NCI-H2029 treated with DMSO at 0.1 percent for 48 hours (cell line): ENCODE results near the gene LILRB2.
"Not testable (repeated sequence)": the region's sequence is repeated elsewhere in the genome, so short reads cannot be mapped to it uniquely, and the experiment has no call there.

Experiments used
- DNase-seq: peaks from one replicate; lab custom pipeline; 2025; lab: John Stamatoyannopoulos, UW

Gene LILRB2

DNA sequence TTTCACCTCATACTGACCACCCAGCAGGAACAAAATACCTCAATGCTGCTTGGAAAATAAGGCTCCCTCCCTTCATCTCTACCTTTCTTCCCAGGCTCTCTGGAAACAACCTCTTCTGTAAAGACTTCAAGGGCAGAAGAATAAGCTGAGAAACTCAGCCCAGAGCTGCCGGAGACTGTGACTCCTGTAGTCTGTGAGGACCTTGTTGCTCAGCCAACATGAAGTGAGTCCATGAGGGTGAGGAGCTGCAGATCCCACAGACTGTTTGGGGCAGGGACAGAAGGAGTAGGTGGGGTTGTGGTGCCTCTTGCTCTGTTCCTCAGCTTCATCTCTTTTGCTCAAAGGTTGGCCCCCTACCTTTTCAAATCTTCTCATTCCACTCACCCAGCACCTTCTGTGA lies 24.2 kb upstream of the LILRB2 start:
- no peak for DNase-seq

DNA sequence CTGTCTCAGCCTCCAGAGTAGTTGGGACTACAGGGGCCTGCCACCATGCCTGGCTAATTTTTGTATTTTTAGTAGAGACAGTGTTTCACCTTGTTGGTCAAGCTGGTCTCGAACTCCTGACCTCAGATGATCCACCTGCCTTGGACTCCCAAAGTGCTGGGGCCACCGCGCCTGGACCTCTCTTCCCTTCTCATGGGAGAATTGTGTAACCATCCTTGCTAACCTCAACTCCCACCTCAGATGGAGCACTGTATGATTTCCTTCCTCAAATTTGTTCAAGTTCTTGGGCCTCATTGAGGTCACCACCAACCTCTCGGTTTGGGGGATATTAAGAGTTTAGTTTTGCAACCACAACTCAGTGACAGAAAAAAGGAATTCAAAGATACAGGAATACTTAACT lies 21.3 kb upstream of the LILRB2 start:
- DNase-seq = no peak

DNA sequence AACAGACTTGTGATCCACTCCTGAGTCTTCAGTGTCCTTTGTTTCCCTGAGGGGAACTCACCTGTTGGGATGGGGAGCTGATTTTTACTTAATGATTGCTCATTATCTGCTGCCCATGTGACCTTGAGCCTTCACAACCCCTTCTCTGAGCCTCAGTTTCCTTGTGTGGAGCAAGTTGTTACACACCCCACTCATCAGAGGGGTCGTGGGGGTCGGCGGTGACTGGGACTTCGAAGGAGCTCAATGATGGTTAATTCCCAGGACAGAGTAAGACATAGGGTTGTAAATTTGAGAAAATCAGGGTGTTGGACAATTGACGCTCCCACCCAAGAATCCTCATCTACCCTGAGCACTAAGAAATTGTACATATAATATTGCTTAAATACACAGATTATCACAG lies 18.6 kb upstream of the LILRB2 start:
- no peak for DNase-seq

DNA sequence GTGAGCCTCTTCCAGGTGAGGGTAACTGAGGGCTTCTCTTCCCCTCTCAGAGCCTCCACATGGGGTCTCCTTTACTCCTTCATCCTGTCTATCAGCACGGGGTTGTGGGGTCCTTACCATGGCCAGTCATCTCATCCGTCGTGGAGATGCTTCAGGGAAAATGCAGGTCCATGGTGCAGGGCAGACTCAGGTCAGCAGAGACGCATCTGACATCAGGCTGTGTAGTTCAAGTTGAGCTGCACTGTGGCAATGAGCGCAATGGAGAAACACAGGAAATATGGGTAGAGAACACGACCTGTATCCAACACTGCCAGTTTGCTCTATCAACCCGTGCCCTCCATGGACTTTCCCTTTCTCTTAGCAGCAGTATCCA lies 18.2 kb upstream of the LILRB2 start:
- DNase-seq = no peak

DNA sequence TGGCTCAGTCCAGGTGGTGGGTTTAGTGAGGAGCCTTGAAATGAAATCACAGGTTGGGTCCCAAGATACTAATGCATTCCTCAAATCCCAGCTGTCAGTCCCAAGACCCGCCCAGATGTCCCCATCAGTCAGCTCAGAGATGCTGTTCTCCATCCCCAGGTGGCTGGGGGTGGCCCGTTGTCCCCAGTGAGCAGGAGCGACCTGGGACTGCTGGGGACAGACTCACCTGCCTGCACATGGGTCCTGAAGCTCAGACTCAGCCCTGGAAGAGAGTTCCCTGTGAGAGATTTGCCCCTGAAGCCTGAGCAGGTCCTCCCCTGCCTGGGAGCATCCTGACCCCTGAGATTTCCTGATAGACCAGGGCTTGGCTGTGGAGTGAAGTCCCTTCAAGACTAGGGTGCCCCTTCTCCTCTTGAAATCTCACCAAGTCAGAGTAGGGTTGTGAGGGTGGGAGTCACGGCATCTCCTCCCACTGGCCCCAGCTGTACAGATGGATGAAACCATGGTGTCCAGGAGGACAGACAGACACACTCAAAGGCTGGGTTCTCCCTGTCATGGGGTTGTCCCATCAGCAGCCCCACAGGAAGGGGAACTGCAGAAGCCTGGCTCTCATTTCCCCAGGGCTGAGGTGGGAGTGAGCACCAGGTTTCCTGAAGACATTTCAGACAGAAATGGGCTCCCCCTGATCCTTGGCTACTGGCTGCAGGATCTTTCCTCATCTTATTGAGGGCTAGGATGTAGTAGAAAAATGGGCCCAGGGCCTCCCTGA lies 17.6 kb upstream of the LILRB2 start:
- no peak for DNase-seq

DNA sequence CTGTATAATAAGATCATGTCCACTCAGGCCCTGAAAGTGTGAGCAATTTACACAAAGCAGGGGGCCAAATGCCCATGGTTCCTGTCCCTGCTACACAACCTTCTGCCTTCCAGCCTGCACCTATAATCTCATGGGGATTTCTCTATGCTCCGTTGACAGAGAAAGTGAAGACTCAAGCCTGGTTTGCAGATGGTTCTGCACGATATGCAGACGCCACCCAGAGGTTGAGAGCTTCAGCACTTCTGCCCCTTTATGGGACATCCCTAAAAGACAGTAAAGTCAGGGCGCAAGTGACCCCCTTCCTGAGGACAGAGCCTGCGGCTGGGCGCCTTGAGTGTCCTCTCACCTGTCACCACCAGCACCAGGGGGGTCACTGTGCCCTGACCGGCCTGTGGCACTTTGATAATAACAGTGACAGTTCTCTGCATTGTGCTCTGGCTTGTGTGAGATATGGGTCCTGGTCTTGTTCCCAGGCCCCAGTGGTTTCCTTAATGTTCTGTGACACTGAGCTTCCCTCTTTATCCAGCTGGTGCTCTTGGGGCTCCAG lies 16.9 kb upstream of the LILRB2 start:
- DNase-seq = no peak

DNA sequence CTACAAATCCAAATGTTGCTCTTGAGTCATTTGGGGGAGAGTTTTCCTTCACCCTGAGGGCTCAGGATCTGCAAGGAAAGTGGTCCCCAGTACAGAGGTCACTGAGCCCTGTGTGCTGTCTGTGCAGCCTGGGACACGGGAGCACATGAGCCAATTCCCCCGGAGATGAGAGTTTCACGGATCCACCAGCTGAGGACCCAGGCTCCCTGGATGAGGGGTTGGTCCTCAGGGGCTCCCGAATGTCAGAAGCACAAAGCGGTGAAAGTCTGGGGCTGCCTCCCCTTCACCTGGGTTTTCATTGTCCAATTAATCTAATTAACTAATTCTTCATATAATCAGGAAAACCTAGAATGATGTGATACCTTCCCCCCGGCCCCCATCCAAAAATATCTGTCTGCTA lies 13.6 kb upstream of the LILRB2 start:
- no peak for DNase-seq

DNA sequence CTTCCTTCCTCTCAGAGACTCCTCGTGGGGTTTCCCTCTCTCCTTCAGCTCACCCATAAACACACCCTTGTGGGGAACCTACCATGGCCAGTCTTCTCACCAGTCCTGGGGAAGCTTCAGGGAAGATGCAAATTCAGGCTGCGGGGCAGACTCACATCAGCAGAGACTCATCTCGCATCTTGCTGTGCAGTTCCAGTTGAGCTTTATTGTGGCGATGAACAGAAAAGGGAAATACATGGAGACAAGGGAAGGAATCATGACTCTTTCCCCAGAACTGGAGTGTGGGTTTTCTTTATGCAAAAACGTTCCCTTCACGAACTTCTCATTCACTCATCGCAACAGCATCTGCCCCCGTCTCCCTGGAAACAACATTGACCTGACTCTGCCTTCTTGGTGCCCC lies 8.2 kb upstream of the LILRB2 start:
- not testable (repeated sequence) for DNase-seq

DNA sequence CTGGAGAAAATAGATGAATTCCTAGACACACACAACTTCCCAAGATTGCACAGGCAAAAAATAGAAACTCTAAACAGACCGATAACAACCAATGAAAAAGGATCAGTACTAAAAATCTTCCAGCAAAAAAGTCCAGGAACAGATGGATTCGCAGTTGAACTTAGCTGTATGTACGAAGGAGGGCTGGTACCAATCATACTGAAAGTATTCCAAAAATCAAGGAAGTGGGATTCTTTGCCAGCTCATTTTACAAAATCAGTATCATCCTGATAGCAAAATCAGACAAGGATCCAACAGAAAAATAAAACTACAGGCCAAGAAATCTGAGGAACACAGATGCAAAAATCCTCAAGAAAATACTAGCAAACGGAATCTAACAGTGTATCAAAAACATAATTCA lies 6.5 kb upstream of the LILRB2 start:
- no peak for DNase-seq

DNA sequence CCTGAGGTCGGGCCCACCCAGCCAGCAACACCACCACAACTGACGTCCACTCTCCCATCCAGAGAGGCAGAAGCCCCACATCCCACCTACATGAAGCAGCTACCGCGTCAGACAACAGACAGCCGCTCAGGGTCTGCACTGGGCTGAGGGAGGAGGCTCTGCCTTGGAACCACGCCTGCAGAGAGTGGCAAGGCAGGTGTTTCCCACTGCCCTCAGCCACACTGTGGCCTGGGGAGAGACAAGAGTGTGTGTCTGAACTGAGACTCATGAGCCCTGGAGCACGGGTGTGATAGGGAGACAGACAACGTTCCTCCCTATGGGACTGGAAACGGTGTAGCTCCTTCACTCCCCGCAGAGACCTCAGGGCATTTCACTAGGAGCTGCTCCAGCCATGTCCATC lies 5.4 kb upstream of the LILRB2 start:
- DNase-seq = not testable (repeated sequence)

DNA sequence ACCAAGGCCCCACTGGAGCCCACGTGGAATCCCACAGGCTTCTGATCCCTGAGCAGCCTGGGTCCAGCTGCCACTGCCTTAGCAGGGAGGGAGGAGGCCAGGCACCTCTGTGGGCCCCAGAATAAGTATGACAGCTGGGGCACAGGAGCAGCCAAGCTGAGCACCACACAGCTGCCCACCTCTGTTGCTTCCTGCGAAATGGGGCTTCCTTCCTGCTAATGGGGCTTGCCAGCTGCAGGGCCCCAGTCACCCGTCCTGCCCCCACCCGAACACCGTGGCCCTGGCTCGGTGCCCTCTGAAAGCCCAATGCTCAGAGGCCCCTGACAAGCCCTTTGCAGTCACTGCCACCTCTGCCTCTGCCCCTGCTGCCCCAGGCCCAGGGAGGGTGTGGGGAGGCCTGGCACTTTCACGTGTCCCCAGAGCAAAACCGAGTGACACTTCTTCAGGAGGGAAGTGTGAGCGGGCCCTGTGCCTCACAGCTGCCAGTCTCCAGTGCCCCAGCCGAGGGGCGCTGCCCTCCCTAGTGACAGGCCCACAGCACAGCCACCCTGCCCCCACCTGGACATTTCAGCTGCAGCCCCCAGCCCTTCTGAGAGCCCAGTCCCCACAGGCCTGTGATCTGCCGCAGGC lies 4.6 kb upstream of the LILRB2 start:
- DNase-seq = not testable (repeated sequence)

DNA sequence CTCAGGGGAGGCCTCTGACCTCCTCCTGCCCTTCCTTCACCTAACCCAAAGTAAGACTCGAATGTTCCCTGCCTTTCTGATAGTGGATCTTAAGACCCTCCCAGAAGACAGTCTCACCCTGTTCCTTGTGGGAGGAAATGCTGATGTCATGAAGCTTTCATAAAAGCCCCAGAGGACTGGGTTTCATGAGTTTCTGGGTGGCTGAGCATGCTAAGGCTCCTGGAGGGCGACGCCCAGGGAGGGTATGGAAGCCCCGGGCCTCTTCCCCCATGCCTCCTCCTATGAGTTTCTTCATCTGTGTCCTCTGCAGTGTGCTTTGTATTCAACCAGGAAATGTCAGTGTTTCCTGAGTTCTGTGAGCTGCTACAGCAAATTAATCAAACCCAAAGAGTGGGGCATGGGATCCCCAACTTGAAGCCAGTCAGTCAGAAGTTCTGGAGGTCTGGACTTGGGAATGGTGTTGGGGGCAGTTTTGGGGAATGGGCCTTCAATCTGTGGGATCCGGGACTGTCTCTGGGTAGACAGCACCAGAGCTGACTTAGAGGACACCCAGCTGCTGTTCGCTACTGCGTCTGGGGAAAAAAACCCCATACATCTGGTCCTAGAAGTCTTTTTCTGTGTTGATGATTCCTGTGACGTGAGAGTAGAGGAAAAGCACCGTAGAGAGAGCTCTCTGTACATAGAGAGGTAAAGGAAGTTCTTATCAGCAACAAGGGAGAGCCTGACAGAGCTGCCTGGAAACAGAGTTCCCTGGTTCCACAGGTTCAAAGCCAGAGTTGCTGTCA lies 2.0 kb upstream of the LILRB2 start:
- DNase-seq = no peak

DNA sequence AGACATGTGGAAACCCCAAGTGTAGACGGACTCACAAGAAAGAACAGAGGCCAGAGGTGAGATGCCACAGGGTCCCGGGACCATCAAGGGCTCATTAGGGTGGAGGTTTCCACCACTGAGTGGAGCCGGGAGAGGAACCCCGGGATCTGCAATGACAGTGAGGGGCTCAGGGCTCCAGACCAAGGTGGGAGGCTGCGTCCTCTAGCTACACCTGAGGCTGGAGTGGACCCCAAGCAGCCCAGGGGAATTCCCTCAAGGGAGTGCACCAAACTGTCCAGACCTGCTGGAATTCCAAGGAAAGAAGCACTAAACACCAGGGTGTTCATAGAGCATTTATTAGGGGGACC lies 792 bp upstream of the LILRB2 start:
- not testable (repeated sequence) for DNase-seq

DNA sequence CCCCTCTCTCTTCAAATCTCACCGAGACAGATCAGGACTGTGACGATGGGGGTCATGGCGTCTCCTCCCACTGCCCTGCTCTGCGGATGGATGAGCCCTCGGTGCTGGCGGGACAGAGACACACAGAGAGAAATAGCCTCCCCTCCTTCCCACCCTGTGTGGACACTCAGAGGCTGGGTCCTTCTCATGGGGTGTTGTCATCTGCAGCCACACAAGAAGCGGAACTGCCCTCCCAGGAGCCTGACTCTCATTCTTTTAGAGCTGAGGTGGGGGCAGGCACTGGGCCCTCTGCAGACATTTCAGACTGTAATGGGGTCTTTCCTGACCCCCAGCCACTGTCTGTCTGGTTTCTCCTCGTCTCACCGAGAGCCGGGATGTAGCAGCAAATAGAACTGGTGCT lies 469 bp downstream of the LILRB2 start:
- DNase-seq = not testable (repeated sequence)

DNA sequence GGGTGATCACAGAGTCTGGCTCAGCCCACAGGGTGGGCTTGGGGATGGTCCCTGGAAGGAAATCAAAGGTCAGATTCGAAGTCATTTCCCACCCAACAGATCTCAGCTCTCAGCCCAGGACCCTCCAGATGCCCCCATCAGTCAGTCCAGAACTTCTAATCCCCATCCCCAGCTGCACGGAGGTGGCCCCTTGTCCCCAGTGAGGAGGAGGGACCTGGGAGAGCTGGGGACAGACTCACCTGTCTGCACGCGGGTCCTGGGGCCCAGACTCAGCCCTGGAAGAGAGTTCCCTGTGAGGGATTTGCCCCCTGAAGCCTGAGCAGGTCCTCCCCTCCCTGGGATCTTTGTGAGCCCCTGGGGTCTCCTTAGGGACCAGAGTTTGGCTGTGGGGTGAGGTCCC lies 885 bp downstream of the LILRB2 start:
- DNase-seq = not testable (repeated sequence)

DNA sequence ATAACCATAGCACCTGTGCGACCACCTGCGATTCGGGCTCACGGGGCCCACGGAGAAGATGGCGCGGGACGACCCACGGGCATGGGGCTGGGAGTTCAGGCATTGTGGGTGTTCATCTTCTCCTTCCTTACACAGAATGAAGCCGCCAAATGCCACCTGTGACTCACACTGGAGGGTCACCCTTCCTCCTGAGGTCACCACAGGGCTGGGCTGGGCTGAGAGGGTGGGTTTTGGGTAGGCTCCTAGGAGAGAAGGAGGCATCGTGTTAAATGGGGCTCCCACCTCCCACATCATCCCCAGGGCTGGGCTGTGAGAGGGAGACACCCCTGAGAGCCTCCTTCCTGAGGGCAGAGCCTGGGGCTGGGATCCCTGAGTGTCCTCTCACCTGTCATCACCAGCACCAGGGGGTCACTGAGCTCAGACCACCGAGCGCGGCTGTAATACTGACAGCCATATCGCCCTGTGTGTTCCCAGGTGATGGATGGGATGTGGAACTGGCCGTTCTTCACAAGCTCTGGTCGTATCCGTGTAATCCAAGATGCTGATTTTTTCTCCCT lies 1.4 kb downstream of the LILRB2 start:
- DNase-seq = no peak

DNA sequence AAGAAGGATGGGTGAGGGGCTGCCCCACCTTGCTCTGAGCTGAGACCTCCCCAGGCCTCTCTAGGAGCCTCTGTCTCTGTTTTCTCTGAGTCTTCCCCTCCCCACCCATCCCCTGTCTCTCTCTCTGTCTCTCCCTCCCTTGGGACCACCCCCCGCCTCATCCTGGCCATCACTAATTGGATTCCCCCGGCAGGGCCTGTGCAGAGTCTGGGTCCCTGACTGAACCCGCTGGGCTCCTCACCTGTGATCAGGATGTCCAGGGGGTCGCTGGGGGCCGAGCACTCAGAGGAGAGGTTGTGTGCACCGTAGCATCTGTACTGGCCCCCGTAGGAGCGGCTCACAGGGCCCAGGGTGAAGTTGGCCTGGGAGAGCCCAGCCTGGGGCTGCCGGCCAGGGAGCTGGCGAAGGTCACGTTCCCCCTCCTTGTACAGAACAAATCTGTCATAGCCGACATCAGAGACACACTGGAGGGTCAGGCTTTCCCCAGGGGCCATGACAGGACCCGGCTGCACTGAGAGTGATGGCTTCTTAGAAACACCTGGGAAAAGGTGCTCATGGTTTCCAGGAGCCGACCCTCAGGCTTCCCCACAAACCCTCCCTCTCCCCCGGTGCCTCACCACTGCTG lies 2.2 kb downstream of the LILRB2 start:
- DNase-seq = not testable (repeated sequence)

DNA sequence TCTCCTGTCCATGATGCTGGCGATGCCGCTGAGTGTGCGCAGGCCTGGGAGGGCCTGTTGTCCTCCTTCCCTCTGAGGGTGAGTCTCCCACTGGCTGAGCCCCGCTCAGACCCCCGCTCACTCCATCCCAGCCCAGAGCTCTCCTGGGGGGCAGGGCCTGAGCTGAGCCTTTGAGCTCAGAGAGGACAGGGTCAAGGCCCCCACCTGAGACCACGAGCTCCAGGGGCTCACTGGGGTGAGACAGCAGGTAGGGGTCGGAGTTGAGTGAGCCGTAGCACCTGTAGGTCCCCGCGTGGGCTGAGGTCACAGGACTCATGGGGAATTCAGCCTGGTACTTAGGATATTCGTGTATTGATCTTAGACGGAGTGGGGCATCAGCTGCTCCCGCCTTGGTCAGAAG lies 2.9 kb downstream of the LILRB2 start:
- DNase-seq = not testable (repeated sequence)

DNA sequence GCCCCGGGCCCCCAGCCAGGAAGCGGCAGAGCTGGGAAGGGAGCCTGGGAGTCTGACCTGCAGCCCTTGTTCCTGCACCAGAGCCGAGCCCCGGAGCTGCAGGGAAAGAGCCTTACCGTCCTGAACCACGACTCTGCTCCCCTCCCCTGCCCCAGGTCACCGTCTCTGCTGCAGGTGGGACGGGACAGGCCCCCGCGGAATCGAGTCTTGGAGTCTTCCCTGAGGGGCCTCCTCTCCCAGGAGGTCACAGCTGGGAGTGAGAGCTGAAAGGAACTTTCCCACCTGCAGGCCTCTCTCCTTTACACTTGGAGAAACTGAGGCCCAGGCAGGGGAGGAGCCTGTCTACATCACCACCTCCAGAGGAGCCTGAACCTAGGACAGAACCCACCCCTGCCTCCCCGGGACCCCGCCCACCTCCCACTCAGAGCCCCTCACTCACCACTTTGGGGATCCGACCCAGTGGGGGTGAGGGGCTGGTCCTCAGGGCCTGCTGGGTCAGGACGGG lies 3.7 kb downstream of the LILRB2 start:
- not testable (repeated sequence) for DNase-seq

DNA sequence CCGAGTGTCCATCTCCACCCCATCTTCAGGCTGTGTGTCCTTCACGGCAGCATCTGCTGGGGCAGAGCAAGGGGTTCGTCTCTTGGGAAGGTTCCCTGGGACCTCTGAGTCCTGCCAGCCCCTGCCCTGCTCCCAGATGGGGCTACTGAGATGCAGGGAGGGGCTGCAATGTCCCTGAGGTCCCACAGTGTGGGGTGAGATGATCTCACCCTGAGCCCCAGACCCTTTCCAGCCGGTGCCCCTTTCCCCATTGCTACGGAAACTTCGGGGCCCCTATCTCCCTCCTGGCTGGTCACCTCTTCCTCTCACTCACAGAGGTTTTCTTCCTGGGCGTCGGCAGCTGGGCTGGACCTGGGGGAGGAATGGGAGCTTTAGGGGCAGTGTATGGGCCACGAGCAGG lies 5.0 kb downstream of the LILRB2 start:
- DNase-seq = no peak

DNA sequence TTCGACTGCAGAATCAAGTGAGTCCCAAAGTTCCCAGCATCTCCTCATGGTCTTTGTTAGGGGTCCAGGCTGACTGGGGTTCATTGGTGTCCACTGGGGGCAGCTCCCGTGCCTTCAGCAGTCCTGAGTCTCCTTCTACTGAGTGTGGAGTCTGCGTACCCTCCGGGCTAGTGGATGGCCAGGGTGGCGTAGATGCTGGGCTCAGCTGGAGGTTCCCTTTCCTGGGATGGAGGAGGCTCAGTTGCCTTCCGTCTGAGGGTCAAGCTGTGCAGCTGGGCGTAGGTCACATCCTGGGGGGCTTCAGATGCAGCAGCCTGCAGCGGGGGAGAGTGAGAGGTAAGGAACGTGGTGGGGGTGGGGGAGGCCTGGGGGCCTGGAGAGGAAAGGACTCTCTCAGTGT lies 6.4 kb downstream of the LILRB2 start:
- DNase-seq = not testable (repeated sequence)

DNA sequence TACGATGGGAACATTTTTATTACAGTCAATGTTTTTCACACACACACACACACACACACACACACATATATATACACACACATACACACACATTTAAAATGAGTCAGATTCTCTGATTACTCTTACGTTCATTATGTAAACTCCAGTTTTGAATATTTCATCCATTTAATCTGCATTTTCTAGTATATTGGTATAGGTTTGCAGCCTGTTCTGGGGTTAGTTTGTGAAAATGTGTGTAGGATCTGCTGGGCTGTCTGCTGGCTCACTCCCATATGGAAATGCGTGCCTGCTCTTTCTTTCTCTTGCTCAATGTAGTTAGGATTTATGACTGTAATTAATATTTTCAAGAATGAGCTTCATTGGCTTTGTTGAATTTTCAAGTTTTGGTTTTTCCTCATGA lies 7.1 kb downstream of the LILRB2 start:
- DNase-seq = no peak
